Fibroblast of pulmonary artery (primary cell): Measurements from ENCODE around the gene ACYP2.

Experiments
- DNase-seq: peaks from one replicate; pipeline ENCODE4 v3.0.0-alpha.2; 2010; ENCODE audit warnings: low read depth
- H3K4me3 ChIP-seq: replicated peaks from 2 replicates; pipeline ENCODE4 v1.5.1; 2011; ENCODE audit warnings: low read depth, mild to moderate bottlenecking, control low read depth, low read length, moderate library complexity
- TF ChIP-seq, protein P1 (sequence below): IDR thresholded peaks from 2 replicates; pipeline ENCODE4 v1.5.1; 2011; ENCODE audit warnings: mild to moderate bottlenecking, control low read depth, low read length, inconsistent platforms; ENCODE audit errors: missing control alignments

Gene ACYP2

GRCh38 chr2:54097124-54097523 is 18.3 kb upstream of the ACYP2 start:
- DNase-seq: no peak
- no peak overlapping the region for H3K4me3 ChIP-seq
- TF ChIP-seq, protein P1, sequence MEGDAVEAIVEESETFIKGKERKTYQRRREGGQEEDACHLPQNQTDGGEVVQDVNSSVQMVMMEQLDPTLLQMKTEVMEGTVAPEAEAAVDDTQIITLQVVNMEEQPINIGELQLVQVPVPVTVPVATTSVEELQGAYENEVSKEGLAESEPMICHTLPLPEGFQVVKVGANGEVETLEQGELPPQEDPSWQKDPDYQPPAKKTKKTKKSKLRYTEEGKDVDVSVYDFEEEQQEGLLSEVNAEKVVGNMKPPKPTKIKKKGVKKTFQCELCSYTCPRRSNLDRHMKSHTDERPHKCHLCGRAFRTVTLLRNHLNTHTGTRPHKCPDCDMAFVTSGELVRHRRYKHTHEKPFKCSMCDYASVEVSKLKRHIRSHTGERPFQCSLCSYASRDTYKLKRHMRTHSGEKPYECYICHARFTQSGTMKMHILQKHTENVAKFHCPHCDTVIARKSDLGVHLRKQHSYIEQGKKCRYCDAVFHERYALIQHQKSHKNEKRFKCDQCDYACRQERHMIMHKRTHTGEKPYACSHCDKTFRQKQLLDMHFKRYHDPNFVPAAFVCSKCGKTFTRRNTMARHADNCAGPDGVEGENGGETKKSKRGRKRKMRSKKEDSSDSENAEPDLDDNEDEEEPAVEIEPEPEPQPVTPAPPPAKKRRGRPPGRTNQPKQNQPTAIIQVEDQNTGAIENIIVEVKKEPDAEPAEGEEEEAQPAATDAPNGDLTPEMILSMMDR: no peak

- TF ChIP-seq, protein P1: no peak
- no peak overlapping the region for H3K4me3 ChIP-seq
- no peak for DNase-seq
Measured at GRCh38 chr2:54099370-54099769, 16.0 kb upstream of the ACYP2 start.

DNA sequence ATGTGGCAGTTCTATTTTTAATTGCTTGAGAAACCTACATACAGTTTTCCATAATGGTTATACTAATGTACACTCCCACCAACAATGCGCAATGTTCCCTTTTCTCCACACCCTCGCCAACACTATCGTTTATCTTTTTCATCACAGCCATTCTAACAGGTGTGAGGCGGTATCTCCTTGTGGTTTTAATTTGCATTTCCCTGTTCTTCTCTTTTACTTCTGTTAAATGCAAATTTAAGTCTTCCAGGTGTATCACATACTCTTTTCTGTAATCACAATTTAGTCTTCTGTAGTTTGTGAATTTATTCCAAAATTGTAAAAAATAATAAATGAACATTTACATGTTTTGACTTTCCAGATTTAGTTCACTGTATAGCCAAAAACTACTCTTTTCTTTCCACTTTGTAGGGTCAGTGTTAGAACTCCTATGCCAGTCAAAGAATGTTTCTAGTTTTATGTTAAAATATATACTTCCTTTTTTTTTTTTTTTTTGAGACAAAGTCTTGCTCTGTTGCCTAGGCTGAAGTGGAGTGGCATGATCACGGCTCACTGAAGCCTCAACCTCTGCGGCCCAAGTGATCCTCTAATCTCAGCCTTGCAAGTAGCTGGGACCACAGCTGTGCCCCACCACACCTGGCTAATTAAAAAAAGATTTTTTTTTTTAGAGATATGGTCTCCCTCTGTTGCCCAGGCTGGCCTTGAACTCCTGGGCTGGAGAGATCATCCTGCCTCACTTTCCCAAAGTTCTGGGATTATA is 15.4 kb upstream of the ACYP2 start:
- TF ChIP-seq, protein P1: no peak
- DNase-seq: no peak
- H3K4me3 ChIP-seq: no peak overlapping the region

- no peak for DNase-seq
- no peak overlapping the region for H3K4me3 ChIP-seq
- TF ChIP-seq, protein P1: no peak
Measured at GRCh38 chr2:54100772-54101171, 14.6 kb upstream of the ACYP2 start.

- TF ChIP-seq, protein P1: peak; percentile 6
- H3K4me3 ChIP-seq: no peak overlapping the region
- peak; percentile 67 for DNase-seq
Measured at GRCh38 chr2:54103454-54104314, 11.7 kb upstream of the ACYP2 start.

DNA sequence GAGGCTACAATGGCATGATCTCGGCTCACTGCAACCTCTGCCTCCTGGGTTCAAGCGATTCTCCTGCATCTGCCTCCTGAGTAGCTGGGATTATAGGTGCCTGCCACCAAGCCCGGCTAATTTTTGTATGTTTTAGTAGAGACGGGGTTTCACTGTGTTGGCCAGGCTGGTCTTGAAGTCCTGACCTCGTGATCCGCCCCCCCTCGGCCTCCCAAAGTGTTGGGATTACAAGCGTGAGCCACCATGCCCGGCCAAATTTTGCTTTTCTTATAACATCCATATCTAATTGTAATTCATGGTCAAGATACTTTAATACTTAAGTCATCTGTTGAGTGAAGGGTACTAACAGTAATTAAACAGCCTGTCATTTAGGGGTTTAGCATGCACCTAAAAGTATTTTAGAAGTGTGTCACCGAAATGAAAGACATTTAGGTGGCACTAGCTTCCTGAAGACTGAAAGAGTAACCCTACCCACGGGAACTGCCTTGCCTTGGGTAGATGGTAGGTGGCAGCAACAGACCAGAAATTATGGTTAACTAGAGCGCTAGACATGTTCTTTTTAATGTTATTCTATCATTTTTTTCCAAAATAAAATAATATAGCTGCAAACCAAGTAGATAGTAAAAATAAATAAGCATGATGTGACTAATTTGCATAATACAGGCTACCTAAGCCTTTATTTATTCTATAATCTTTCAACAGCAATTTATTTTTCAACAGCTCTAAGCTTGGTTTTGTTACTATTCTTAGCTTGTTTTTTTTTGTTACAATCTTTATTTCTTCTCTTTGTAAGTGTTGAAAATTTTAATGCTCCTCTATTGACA is 8.6 kb upstream of the ACYP2 start:
- H3K4me3 ChIP-seq: no peak overlapping the region
- DNase-seq: peak; percentile 71

More for the DNA sequence above, 8.6 kb upstream of the ACYP2 start:
- TF ChIP-seq, protein P1: peak; percentile 85
